Muscle layer of colon (tissue), 2 donors: ENCODE measurements around the gene TTC34.

ENCODE experiments used
- H3K27ac ChIP-seq: one replicate; pipeline ENCODE4 v1.7.0; 2013; ENCODE audit warnings: low read depth, mild to moderate bottlenecking, low read length, moderate library complexity
- H3K27me3 ChIP-seq, 2 donors: one replicate each; pipeline ENCODE4 v1.7.0; 2013; ENCODE audit warnings: low read length in 2 of 2, mild to moderate bottlenecking in 2 of 2; ENCODE audit not compliant: insufficient read depth in 2 of 2, control insufficient read depth in 1 of 2
- H3K36me3 ChIP-seq: one replicate; pipeline ENCODE4 v1.7.0; 2013; ENCODE audit warnings: mild to moderate bottlenecking, low read length; ENCODE audit not compliant: insufficient read depth
- H3K4me1 ChIP-seq: one replicate; pipeline ENCODE4 v1.7.0; 2013; ENCODE audit warnings: mild to moderate bottlenecking, low read length; ENCODE audit not compliant: insufficient read depth
- H3K4me3 ChIP-seq, 2 donors: one replicate each; pipeline ENCODE4 v1.7.0; 2013; ENCODE audit warnings: low read length in 2 of 2, low read depth in 1 of 2, mild to moderate bottlenecking in 1 of 2, moderate library complexity in 1 of 2
- H3K9ac ChIP-seq: one replicate; pipeline ENCODE4 v1.7.0; 2013; ENCODE audit warnings: low read length
- H3K9me3 ChIP-seq: one replicate; pipeline ENCODE4 v1.7.0; 2013; ENCODE audit warnings: mild to moderate bottlenecking, low read length
- donor health status: abdominal sarcoma.
- donor health status: Adenocarcinoma of cecum.

TTC34 gene

DNA sequence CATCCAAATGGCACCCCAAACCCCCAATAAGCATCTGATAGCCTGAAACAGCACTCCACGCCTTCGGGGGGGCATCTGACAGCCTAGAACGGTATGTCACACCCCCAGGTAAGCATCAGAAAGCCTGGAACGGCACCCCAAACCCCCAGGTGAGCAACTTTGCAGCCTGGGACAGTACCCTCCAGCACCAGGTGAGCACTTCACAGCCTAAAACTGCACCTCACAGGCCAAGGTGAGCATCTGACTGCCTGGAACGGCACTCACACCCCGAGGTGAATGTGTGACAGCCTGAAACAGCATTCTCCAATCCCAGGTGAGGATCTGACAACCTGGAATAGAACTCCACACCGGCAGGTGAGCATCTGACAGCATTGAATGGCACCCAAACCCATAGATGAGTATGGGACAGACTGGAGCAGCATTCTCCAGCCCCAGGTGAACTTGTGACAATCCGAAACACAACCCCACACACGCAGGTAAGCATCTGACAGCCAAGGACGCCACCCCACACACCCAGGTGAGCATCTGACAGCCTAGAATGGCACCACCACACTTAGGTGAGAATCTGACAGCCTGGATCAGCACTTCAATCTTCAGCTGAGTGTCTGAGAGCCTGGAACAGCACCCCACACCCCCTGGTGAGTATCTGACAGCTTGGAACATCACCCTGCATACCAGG is 150.4 kb downstream of the TTC34 start:
- H3K4me1 ChIP-seq: no peaks in the 10 kb centered on the region
- H3K9me3 ChIP-seq: no peaks in the 10 kb centered on the region
- H3K27ac ChIP-seq: no peak overlapping the region
- no peak overlapping the region for H3K4me3 ChIP-seq
- H3K9ac ChIP-seq: no peak overlapping the region
- peaks cover 0 to 13% of the 10 kb centered on the region in 2 donors for H3K27me3 ChIP-seq
- H3K36me3 ChIP-seq: no peaks in the 10 kb centered on the region

- no peak overlapping the region for H3K9ac ChIP-seq
- no peak overlapping the region for H3K27ac ChIP-seq
- peaks cover 5% of the 10 kb centered on the region for H3K4me1 ChIP-seq
- no peaks in the 10 kb centered on the region for H3K36me3 ChIP-seq
- H3K9me3 ChIP-seq: no peaks in the 10 kb centered on the region
- H3K4me3 ChIP-seq: no peak overlapping the region
- no peaks in the 10 kb centered on the region for H3K27me3 ChIP-seq
Observed at GRCh38 chr1:2646837-2647236, 154.7 kb downstream of the TTC34 start.

- Histone ChIP-seq H3K27me3 (no peaks in the 10 kb centered on the region), H3K9ac (no peak overlapping the region), H3K4me1 (peaks cover 8% of the 10 kb centered on the region), H3K27ac (no peak overlapping the region), H3K36me3 (no peaks in the 10 kb centered on the region), H3K4me3 (no peak overlapping the region), H3K9me3 (no peaks in the 10 kb centered on the region)
Observed at GRCh38 chr1:2645776-2646175, 155.7 kb downstream of the TTC34 start.

DNA sequence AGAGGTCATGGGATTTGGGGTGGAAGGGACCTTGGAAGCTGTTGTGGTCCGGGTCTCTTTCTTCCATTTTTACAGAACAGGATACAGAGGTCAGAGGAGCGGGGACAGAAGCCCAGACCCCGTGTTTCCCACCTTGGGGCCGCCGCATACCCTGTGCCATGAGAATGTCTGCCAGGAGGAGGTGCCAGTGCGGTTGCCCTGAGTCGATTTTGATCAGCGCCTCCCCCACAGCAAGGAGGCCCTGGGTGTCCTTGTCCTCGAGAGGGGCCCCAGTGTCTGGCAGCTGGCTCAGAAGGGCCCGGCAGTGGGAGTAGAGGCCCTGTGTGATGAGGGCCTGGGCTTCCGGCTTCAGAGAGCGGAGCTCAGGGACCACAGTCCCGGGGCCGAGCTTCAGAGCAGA is 156.3 kb downstream of the TTC34 start:
- H3K4me1 ChIP-seq: peaks cover 8% of the 10 kb centered on the region
- H3K4me3 ChIP-seq: no peak overlapping the region
- no peaks in the 10 kb centered on the region for H3K36me3 ChIP-seq
- no peak overlapping the region for H3K9ac ChIP-seq
- H3K27ac ChIP-seq: no peak overlapping the region
- H3K27me3 ChIP-seq: no peaks in the 10 kb centered on the region
- no peaks in the 10 kb centered on the region for H3K9me3 ChIP-seq

DNA sequence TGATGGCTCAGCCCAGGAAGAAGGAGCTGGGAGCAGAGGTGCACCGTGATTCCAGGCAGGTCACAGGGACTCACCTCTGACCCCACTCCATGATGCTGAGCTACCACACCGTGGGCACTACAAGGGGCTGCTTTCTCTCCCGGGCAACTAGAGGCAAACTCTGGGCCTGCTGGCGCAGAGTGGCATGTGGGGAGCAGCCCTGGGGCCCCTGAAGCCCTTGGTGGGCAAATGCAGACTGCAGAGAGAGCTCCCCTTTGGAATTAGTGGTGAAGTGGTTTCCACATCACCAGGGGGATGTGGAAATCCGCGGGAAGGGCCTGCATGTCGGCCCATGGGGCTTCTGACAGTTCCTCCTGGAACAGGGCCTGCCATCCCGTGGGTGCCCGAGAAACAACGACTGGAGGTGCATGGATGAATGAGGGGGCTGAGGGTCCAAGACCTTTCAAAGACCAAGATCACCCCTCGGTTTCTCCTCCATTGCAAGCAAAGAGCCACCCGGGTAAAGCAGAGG is 156.8 kb downstream of the TTC34 start:
- Histone ChIP-seq H3K36me3 (no peaks in the 10 kb centered on the region), H3K9me3 (no peaks in the 10 kb centered on the region), H3K9ac (no peak overlapping the region), H3K4me3 (no peak overlapping the region), H3K4me1 (peaks cover 8% of the 10 kb centered on the region), H3K27me3 (no peaks in the 10 kb centered on the region), H3K27ac (no peak overlapping the region)

DNA sequence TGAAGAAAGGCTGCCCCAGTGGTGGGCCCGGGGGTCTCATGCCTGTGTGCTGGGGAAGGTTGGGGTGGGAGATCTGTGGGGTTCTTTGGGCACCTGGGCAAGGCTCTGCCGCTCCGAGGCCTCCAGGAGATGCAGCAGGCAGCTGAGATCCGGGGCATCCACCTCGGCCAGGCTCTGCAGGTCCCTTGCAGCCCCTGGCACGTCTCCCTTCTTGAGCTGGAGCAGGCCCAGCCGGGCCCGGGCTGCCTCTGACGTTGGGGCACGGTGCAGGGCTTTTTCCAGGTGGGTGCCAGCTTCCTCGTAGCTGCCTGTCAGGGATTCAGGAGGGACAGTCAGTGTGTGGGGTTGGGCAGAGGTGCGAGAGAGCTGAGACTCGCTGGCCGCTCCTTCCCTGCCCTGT is 157.3 kb downstream of the TTC34 start:
- Histone ChIP-seq H3K9ac (no peak overlapping the region), H3K4me1 (peaks cover 8% of the 10 kb centered on the region), H3K9me3 (no peaks in the 10 kb centered on the region), H3K27ac (no peak overlapping the region), H3K4me3 (no peak overlapping the region), H3K36me3 (no peaks in the 10 kb centered on the region), H3K27me3 (no peaks in the 10 kb centered on the region)

GRCh38 chr1:2643414-2644077 is 157.9 kb downstream of the TTC34 start:
- Histone ChIP-seq H3K9ac (no peak overlapping the region), H3K4me3 (peak overlapping the region; percentile 73 to 75), H3K36me3 (no peaks in the 10 kb centered on the region), H3K9me3 (no peaks in the 10 kb centered on the region), H3K27ac (no peak overlapping the region), H3K27me3 (no peaks in the 10 kb centered on the region), H3K4me1 (peaks cover 8% of the 10 kb centered on the region)

- Histone ChIP-seq H3K27me3 (no peaks in the 10 kb centered on the region), H3K4me1 (peaks cover 8% of the 10 kb centered on the region), H3K9me3 (no peaks in the 10 kb centered on the region), H3K36me3 (no peaks in the 10 kb centered on the region), H3K9ac (peak overlapping the region; percentile 68), H3K27ac (peak overlapping the region; percentile 65), H3K4me3 (peak overlapping the region; percentile 73 to 75)
Observed at GRCh38 chr1:2642560-2643413, 158.7 kb downstream of the TTC34 start.

DNA sequence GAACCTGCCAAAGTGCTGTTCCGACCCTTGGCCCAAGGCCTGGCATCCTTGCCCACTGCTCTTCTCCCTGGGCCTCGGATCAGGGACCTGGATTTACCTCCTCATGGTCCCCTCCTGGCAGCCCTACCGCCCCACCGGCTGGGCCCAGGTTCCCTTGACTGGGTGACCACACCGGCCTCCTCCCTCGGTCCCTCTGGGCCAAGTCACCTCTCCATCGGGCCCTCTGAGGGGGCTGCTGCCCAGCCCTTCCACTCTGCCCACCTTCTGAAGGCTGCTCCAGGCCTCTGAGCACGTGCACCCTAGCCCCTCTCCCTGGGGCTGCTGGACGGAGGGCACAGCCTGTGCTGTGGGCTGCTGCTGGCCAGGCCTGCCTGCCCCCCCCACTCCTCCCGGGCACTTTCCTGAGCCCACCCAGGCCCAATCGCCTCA is 159.3 kb downstream of the TTC34 start:
- Histone ChIP-seq H3K4me1 (peaks cover 8% of the 10 kb centered on the region), H3K27me3 (peaks cover 0 to under 1% of the 10 kb centered on the region in 2 donors), H3K27ac (peak overlapping the region; percentile 65), H3K9ac (peak overlapping the region; percentile 68), H3K36me3 (no peaks in the 10 kb centered on the region), H3K4me3 (peak overlapping the region; percentile 73 to 75), H3K9me3 (no peaks in the 10 kb centered on the region)

GRCh38 chr1:2641381-2642130 is 159.9 kb downstream of the TTC34 start:
- no peaks in the 10 kb centered on the region for H3K9me3 ChIP-seq
- H3K27ac ChIP-seq: peak overlapping the region; percentile 48
- H3K27me3 ChIP-seq: peaks cover 3 to 5% of the 10 kb centered on the region in 2 donors
- H3K36me3 ChIP-seq: no peaks in the 10 kb centered on the region
- H3K4me3 ChIP-seq: peak overlapping the region; percentile 73 to 75
- peak overlapping the region; percentile 68 for H3K9ac ChIP-seq
- peaks cover 8% of the 10 kb centered on the region for H3K4me1 ChIP-seq

- Histone ChIP-seq H3K27me3 (peaks cover 8 to 10% of the 10 kb centered on the region in 2 donors), H3K27ac (no peak overlapping the region), H3K4me3 (no peak overlapping the region), H3K4me1 (peaks cover 8% of the 10 kb centered on the region), H3K9me3 (no peaks in the 10 kb centered on the region), H3K36me3 (no peaks in the 10 kb centered on the region), H3K9ac (no peak overlapping the region)
Observed at GRCh38 chr1:2640626-2641025, 160.9 kb downstream of the TTC34 start.
